B cell (primary cell): ENCODE results near the gene NPAS2. TPM values are rescaled to one million over a fixed set of nuclear protein-coding genes. Genes with fewer than 3 reads are reported as not detected.

Source experiments
- ATAC-seq: fragments of 200-7000 bp; cut with Tn5 transposase; one replicate; pipeline ENCODE4 v1.10.0; 2021; ENCODE audit warnings: low read depth, mild to moderate bottlenecking, moderate number of reproducible peaks, moderate library complexity
- CTCF ChIA-PET: fragments of 350-600 bp; sonication (Branson Sonifier 250); formaldehyde crosslinking; loops from one replicate; lab custom pipeline; 2021; ENCODE audit warnings: antibody characterized with exemption, inconsistent platforms; lab: Charles Lee
- POLR2A ChIA-PET: fragments of 350-600 bp; sonication (Branson Sonifier 250); formaldehyde crosslinking; loops from one replicate; lab custom pipeline; 2021; ENCODE audit warnings: antibody characterized with exemption; lab: Charles Lee
- DNase-seq: peaks from one replicate; pipeline ENCODE4 v3.0.0; 2013
- H2AFZ ChIP-seq: 2 replicates; pipeline ENCODE4 v1.6.1; 2012; ENCODE audit warnings: mild to moderate bottlenecking, low read depth, low read length; ENCODE audit not compliant: insufficient read depth, poor library complexity, severe bottlenecking
- H3K27ac ChIP-seq, 2 donors: 1 replicate in 1 of 2; 2 replicates in 1 of 2; pipeline ENCODE4 v1.5.1; 2012 to 2013; ENCODE audit warnings: low read length in 2 of 2, mild to moderate bottlenecking in 2 of 2, moderate library complexity in 1 of 2
- H3K27me3 ChIP-seq, 4 experiments: fragments of 200-600 bp in 1 of 4; sonication (generic) in 1 of 4; replicated peaks in 1 of 4; 1 replicate in 2 of 4; 2 replicates in 2 of 4; pipeline versions ENCODE4 v1.6.1 to v1.7.0; 2013 to 2016; ENCODE audit warnings: low read length in 3 of 4, mild to moderate bottlenecking in 2 of 4, mixed read lengths in 1 of 4, moderate library complexity in 1 of 4; ENCODE audit not compliant: insufficient read depth in 4 of 4, control insufficient read depth in 3 of 4; ENCODE audit errors: control extremely low read depth in 1 of 4
- H3K36me3 ChIP-seq, 2 experiments: replicated peaks in 1 of 2; 1 replicate in 1 of 2; 2 replicates in 1 of 2; pipeline versions ENCODE4 v1.6.1 to v1.7.1; 2013; ENCODE audit warnings: low read length in 1 of 2; ENCODE audit not compliant: insufficient read depth in 2 of 2, control insufficient read depth in 1 of 2; ENCODE audit errors: control extremely low read depth in 1 of 2, extremely low read depth in 1 of 2
- H3K4me1 ChIP-seq, 2 donors: fragments of 200-600 bp in 1 of 2; sonication (generic) in 1 of 2; 1 replicate in 1 of 2; 2 replicates in 1 of 2; pipeline versions ENCODE4 v1.5.1 to v1.6.1; 2013 to 2017; ENCODE audit warnings: low read length in 2 of 2; ENCODE audit not compliant: control insufficient read depth in 2 of 2, insufficient read depth in 2 of 2
- H3K4me2 ChIP-seq: replicated peaks from 2 replicates; pipeline ENCODE3; 2012; ENCODE audit warnings: mild to moderate bottlenecking, low read depth, low read length; ENCODE audit not compliant: poor library complexity, severe bottlenecking
- H3K4me3 ChIP-seq, 5 experiments: fragments of 200-600 bp in 1 of 5; sonication (generic) in 1 of 5; 1 replicate in 3 of 5; 2 replicates in 2 of 5; pipeline versions ENCODE4 v1.5.1 to v1.7.0; 2011 to 2016; ENCODE audit warnings: low read length in 4 of 5, mild to moderate bottlenecking in 4 of 5, low read depth in 2 of 5, control low read depth in 1 of 5, moderate library complexity in 1 of 5; ENCODE audit not compliant: insufficient read depth in 1 of 5; ENCODE audit errors: control extremely low read depth in 1 of 5, extremely low read depth in 1 of 5
- H3K79me2 ChIP-seq: fragments of 200-600 bp; sonication (generic); one replicate; pipeline ENCODE4 v1.6.0; 2016; ENCODE audit warnings: low read length; ENCODE audit not compliant: control insufficient read depth, insufficient read depth
- H3K9ac ChIP-seq: fragments of 200-600 bp; sonication (generic); 2 replicates; pipeline ENCODE4 v1.6.1; 2017; ENCODE audit warnings: mild to moderate bottlenecking, low read length, moderate library complexity
- H3K9me3 ChIP-seq, 3 donors: one replicate each; pipeline versions ENCODE4 v1.6.1 to v1.7.1; 2013; ENCODE audit warnings: low read length in 2 of 3; ENCODE audit not compliant: control insufficient read depth in 2 of 3, insufficient read depth in 1 of 3; ENCODE audit errors: control extremely low read depth in 1 of 3
- H4K20me1 ChIP-seq: 2 replicates; pipeline ENCODE4 v1.6.0; 2012; ENCODE audit warnings: mild to moderate bottlenecking, low read length; ENCODE audit not compliant: insufficient read depth, control insufficient read depth, poor library complexity, severe bottlenecking
- H3K27ac Mint-ChIP-seq: one replicate; pipeline ENCODE4 v1.8.0; 2021; ENCODE audit warnings: mixed read lengths
- H3K27me3 Mint-ChIP-seq: one replicate; pipeline ENCODE4 v1.8.0; 2021; ENCODE audit warnings: mixed read lengths
- H3K4me1 Mint-ChIP-seq: one replicate; pipeline ENCODE4 v1.8.0; 2021; ENCODE audit warnings: mixed read lengths
- H3K4me3 Mint-ChIP-seq: one replicate; pipeline ENCODE4 v1.8.0; 2021; ENCODE audit warnings: mixed read lengths
- H3K9me3 Mint-ChIP-seq: one replicate; pipeline ENCODE4 v1.8.0; 2022; ENCODE audit warnings: mixed read lengths; ENCODE audit not compliant: insufficient read depth
- EZH2 ChIP-seq: IDR thresholded peaks from 2 replicates; pipeline ENCODE4 v1.6.1; 2012; ENCODE audit warnings: borderline replicate concordance, low read depth, mild to moderate bottlenecking, moderate library complexity, low read length; ENCODE audit not compliant: insufficient read depth, poor library complexity, severe bottlenecking
- WGBS: methylation state at CpG from one replicate; pipeline ENCODE4 v1.1.5; 2013; ENCODE audit warnings: missing lambda C conversion rate; ENCODE audit not compliant: insufficient coverage; 5-methylcytosine and 5-hydroxymethylcytosine counted together
- intact Hi-C: fragments of 100-400 bp; cut with micrococcal nuclease; formaldehyde crosslinking; loops from one replicate; pipeline ENCODE4 v1.10.0; 2022
- polyA plus RNA-seq: library from polyadenylated mRNA; depleted of rRNA; stranded (reverse); fragments of >200 nt; gene quantifications from 2 replicates; pipeline ENCODE4 v1.2.3, GENCODE V29; 2012
- total RNA-seq, 2 donors: library from RNA; stranded (reverse); fragments of 120-200 nt in 1 of 2; gene quantifications; 1 replicate in 1 of 2; 2 replicates in 1 of 2; pipeline versions ENCODE4 v1.2.3 to v1.2.4, GENCODE V29; 2013 to 2022
- TF ChIP-seq, protein P1 (sequence below): fragments of 200-600 bp; IDR thresholded peaks from one replicate; pipeline ENCODE4 v1.8.0; 2022; ENCODE audit warnings: antibody characterized with exemption, mild to moderate bottlenecking

The NPAS2 gene
- total and polyA plus RNA-seq, 2 donors (not counting 1 experiment from before 2014, with no cell fraction given) = not detected

DNA sequence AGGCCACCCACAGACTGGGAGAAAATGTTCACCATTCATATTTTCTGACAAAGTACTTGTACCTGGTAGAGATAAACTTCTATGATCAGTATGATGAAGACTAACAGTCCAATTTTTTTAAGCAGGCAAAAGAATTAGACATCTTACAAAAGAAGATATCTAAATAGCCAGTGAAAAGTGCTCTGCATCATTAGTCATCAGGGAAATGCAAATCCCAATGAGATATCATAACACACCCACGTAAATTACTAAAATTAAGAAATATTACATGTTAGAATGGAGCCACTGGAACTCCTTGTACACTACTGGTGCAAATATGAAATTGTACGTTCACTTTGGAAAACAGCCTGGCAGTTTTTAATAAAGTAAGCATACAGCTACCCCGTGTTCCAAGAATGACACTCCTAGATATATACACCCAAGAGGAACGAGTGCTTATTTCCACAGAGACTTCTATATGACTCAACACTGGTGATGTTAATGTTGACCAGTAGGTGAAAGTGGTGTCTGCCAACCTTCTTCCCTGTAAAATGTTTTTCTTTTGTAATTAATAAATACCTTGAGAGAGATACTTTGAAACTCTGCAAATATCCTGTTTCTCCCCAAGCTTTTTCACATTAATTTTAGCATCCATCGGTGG lies 80.3 kb downstream of the NPAS2 start:
- H3K9me3 Mint-ChIP-seq = no peaks in the 10 kb centered on the region
- Histone ChIP-seq H3K79me2 (no peaks in the 10 kb centered on the region), H3K4me3 (no peak overlapping the region), H4K20me1 (no peaks in the 10 kb centered on the region), H3K27ac (no peak overlapping the region), H3K27me3 (peaks cover 0 to 9% (median 0%) of the 10 kb centered on the region in 4 experiments), H3K36me3 (no peaks in the 10 kb centered on the region), H3K4me2 (no peak overlapping the region), H3K9me3 (peaks cover 0 to 4% (median 0%) of the 10 kb centered on the region in 3 donors), H3K9ac (no peak overlapping the region), H3K4me1 (no peaks in the 10 kb centered on the region), H2AFZ (no peak overlapping the region)
- DNase-seq (no peak), ATAC-seq (no peak)
- TF ChIP-seq, protein P1, sequence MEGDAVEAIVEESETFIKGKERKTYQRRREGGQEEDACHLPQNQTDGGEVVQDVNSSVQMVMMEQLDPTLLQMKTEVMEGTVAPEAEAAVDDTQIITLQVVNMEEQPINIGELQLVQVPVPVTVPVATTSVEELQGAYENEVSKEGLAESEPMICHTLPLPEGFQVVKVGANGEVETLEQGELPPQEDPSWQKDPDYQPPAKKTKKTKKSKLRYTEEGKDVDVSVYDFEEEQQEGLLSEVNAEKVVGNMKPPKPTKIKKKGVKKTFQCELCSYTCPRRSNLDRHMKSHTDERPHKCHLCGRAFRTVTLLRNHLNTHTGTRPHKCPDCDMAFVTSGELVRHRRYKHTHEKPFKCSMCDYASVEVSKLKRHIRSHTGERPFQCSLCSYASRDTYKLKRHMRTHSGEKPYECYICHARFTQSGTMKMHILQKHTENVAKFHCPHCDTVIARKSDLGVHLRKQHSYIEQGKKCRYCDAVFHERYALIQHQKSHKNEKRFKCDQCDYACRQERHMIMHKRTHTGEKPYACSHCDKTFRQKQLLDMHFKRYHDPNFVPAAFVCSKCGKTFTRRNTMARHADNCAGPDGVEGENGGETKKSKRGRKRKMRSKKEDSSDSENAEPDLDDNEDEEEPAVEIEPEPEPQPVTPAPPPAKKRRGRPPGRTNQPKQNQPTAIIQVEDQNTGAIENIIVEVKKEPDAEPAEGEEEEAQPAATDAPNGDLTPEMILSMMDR = no peak
- no peak for TF ChIP-seq EZH2
- intact Hi-C loops = no loop called here
- no peak overlapping the region for H3K4me3 Mint-ChIP-seq
- 88% methylated on average over 1 of the region's 5 CpGs for WGBS
- H3K27me3 Mint-ChIP-seq = peaks cover 32% of the 10 kb centered on the region
- H3K4me1 Mint-ChIP-seq = no peaks in the 10 kb centered on the region
- POLR2A ChIA-PET = no interaction called here
- CTCF ChIA-PET = no interaction called here
- no peak overlapping the region for H3K27ac Mint-ChIP-seq

DNA sequence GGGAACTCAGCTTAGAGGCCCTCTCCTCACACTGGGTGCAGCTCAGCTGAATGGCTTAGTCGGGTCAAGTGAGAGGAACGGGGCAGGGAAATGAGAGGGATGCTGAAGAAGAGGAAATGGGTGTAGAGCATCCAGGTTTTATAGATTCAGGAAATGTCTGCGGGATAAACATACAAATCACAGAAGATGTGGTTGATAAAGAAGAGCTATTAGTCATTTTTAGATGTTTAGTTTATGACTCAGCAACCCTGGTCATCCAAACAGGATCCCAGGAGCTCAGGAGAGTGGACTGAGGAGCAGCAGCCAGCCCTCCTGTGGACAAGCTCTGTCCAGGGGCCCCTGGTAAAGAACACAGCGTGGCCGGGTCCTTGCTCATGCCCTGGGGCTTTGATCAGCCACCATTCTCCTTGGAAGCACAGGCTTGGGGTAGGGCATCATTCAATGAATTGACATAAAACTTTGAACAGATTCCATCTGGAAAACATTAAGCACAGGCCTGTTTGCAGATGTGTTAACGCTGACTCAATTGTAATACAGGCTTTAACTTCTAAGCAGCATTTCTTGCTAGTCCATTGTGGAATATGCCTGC lies 83.0 kb downstream of the NPAS2 start:
- H3K9me3 Mint-ChIP-seq = no peaks in the 10 kb centered on the region
- no peaks in the 10 kb centered on the region for H3K9me3 ChIP-seq
- intact Hi-C loops = no loop called here
- no peaks in the 10 kb centered on the region for H3K36me3 ChIP-seq
- no peak overlapping the region for H3K27ac ChIP-seq
- TF ChIP-seq, protein P1 = no peak
- TF ChIP-seq EZH2 = no peak
- WGBS = 73% methylated on average over 4 of the region's 6 CpGs
- DNase-seq (no peak), ATAC-seq (no peak)
- H4K20me1 ChIP-seq = no peaks in the 10 kb centered on the region
- no peak overlapping the region for H3K4me2 ChIP-seq
- H3K27me3 Mint-ChIP-seq = peaks cover 47% of the 10 kb centered on the region
- no peak overlapping the region for H2AFZ ChIP-seq
- ChIA-PET POLR2A (no interaction called here), CTCF (no interaction called here)
- H3K4me3 Mint-ChIP-seq = no peak overlapping the region
- H3K4me1 ChIP-seq = no peaks in the 10 kb centered on the region
- H3K4me1 Mint-ChIP-seq = no peaks in the 10 kb centered on the region
- H3K4me3 ChIP-seq = no peak overlapping the region
- no peaks in the 10 kb centered on the region for H3K79me2 ChIP-seq
- no peak overlapping the region for H3K9ac ChIP-seq
- no peak overlapping the region for H3K27ac Mint-ChIP-seq
- peaks cover 0 to 9% (median 0%) of the 10 kb centered on the region in 4 experiments for H3K27me3 ChIP-seq
